Measurements from ENCODE around the gene C1D. TPM values are rescaled to one million over a fixed set of nuclear protein-coding genes. Genes with fewer than 3 reads are reported as not detected.

Gene C1D
- total and polyA plus RNA-seq, 4 experiments from 2014 or later, result 5.2 to 22.7 (median 12.9) TPM

DNA sequence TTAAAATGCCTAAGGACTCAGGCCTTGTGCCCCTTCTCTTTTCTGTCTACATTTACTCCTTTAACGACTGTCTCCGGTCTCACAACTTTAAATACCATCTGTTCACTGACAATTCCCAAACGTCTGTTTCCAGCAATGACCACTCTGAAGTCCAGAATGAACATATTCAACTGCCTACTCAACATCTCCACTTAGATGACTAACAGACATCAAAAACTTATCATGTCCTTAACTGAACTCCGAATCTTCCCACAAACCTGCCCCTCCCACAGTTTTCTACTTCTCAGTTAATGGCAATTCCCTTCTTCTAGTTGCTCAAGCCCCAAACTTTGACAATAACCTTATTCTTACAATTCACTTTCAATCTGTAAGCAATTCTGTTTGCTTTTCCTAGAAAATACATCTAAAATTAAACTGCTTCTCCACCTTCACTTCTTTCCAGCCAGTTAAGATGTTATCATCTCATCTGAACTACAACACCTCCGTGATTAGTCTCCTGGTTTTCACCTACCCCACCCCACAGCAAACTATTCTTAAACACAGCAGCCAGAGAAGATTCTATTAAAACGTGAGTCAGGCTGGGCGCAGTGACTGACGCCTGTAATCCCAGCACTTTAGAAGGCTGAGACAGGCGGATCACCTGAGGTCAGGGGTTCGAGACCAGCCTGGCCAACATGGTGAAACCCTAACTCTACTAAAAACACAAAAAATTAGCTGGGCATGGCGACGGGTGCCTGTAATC lies 2.8 kb downstream of the C1D start:
- no peaks in the 10 kb centered on the region for H3K9me3 ChIP-seq (ENCODE audit: control insufficient read depth in 1 of 2, low read length in 2 of 2)
- no peak for DNase-seq
- Mint-ChIP-seq H3K27me3 (peaks cover 0 to 1% of the 10 kb centered on the region in 2 donors), H3K4me1 (peaks cover 49 to 76% (median 60%) of the 10 kb centered on the region in 4 donors), H3K36me3 (peaks cover 5 to 16% of the 10 kb centered on the region in 2 donors), H3K4me3 (peak overlapping the region in 6 of 8 donors; percentile 9 to 52 (median 36)), H3K9me3 (peaks cover 0 to 2% (median 0%) of the 10 kb centered on the region in 8 donors), H3K27ac (peak overlapping the region in 5 of 7 donors; percentile 27 to 67 (median 36))
- CTCF ChIA-PET (ENCODE audit: partially characterized antibody), result no interaction called here
- no peaks in the 10 kb centered on the region for H3K36me3 ChIP-seq (ENCODE audit: insufficient read depth, low read length)
- POLR2A ChIA-PET (ENCODE audit: partially characterized antibody), result no interaction called here
- no peaks in the 10 kb centered on the region for H3K27me3 ChIP-seq (ENCODE audit: insufficient read depth, low read length)
- intact Hi-C loops (cut with micrococcal nuclease), result no loop called here
- H3K4me1 ChIP-seq (ENCODE audit: insufficient read depth, low read length), result peaks cover 55% of the 10 kb centered on the region
- no peak overlapping the region for H3K4me3 ChIP-seq (ENCODE audit: low read length in 2 of 2)
- no peak overlapping the region for H3K27ac ChIP-seq (ENCODE audit: low read depth, low read length)

DNA sequence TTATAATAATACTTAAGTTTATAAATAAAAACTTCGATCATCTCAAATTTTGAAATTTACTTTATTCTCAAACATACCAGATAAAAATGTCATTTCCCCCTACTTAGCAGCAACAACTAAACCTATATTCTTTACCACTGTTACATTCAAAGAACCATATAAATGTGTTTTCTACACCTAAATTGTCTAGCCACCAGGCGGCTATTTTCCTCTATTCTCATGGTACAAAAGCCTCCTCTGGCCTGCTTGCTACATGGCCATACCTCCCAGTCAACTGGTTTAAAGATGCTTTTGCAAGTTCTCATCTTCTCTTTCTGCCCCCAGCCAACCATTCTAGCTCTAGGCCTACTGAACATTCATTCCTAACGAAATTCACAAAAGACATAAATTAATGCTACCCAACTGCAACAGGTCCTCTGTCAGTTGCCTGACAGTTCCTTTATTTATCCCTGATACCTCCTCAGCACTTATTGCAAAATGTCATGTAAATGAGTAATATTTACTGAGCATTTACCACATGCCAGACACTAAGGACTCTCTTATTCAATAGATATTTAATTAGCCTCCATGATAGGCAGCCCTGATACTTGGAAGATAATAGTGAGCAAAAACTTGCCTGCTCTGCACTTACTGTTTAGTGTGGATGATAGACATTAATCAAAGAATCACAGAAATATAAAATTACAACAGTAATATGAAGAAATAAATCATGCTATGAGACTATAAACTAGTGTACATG lies 5.0 kb downstream of the C1D start:
- H3K4me3 Mint-ChIP-seq, result peak overlapping the region in 1 of 8 donors; percentile 26
- ChIA-PET CTCF (ENCODE audit: partially characterized antibody) (interaction anchor here (0.6 to 1.0 kb wide), 2 partner anchors 26 to 111 kb away, joined by 3 read pairs; no protein-coding TSS in a partner anchor), POLR2A (ENCODE audit: partially characterized antibody) (no interaction called here)
- Histone ChIP-seq H3K4me3 (ENCODE audit: low read length in 2 of 2) (no peak overlapping the region), H3K27ac (ENCODE audit: low read depth, low read length) (no peak overlapping the region), H3K27me3 (ENCODE audit: insufficient read depth, low read length) (no peaks in the 10 kb centered on the region), H3K9me3 (ENCODE audit: control insufficient read depth in 1 of 2, low read length in 2 of 2) (no peaks in the 10 kb centered on the region), H3K4me1 (ENCODE audit: insufficient read depth, low read length) (peaks cover 61% of the 10 kb centered on the region), H3K36me3 (ENCODE audit: insufficient read depth, low read length) (no peaks in the 10 kb centered on the region)
- no peaks in the 10 kb centered on the region for H3K9me3 Mint-ChIP-seq
- peak overlapping the region in 2 of 7 donors; percentile 1 to 37 for H3K27ac Mint-ChIP-seq
- H3K36me3 Mint-ChIP-seq, result peaks cover 12 to 17% of the 10 kb centered on the region in 2 donors
- intact Hi-C loops (cut with micrococcal nuclease), result no loop called here
- H3K4me1 Mint-ChIP-seq, result peaks cover 63 to 91% (median 75%) of the 10 kb centered on the region in 4 donors
- no peak for DNase-seq
- peaks cover 0 to under 1% of the 10 kb centered on the region in 2 donors for H3K27me3 Mint-ChIP-seq

DNA sequence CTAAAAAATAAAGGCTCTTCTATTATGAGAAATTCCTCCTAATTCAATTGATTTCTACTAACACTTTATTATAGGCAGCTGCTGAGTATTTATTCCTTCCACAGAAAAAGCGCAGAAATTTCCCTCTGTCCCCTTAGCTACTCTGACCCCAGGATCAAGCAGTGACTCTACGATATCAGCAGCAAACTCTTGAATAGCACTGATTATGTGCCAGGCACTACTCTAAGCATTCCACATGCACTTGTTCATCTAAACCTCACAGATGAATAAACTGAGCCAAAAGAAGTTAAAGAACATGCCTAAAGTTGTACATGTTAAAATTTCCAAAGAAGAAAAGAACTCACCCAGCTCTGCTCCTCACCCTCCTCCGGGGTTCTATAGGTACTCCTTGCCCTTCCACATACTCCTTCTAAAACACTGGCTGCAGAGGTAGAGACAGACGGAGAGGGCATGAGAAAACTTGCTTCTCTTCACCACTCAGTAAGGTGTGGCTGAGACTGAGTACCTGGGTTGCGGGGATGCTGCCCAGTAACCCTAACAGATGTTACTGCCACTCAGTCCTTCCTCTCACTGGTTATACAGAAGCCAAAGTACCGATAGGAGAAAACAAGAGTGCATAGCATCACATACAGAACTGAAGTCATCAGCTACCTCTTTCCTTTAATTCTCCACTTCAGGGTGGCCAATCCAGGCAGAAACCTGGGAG lies 9.9 kb downstream of the C1D start:
- peaks cover 53 to 70% (median 60%) of the 10 kb centered on the region in 4 donors for H3K4me1 Mint-ChIP-seq
- DNase-seq, result no peak
- no peak overlapping the region for H3K4me3 ChIP-seq (ENCODE audit: low read length in 2 of 2)
- ChIA-PET POLR2A (ENCODE audit: partially characterized antibody) (no interaction called here), CTCF (ENCODE audit: partially characterized antibody) (no interaction called here)
- no peaks in the 10 kb centered on the region for H3K9me3 ChIP-seq (ENCODE audit: control insufficient read depth in 1 of 2, low read length in 2 of 2)
- no peaks in the 10 kb centered on the region for H3K27me3 ChIP-seq (ENCODE audit: insufficient read depth, low read length)
- no peaks in the 10 kb centered on the region for H3K9me3 Mint-ChIP-seq
- H3K27ac Mint-ChIP-seq, result peak overlapping the region in 1 of 7 donors; percentile 58
- no peak overlapping the region for H3K4me3 Mint-ChIP-seq
- intact Hi-C loops (cut with micrococcal nuclease), result no loop called here
- no peaks in the 10 kb centered on the region for H3K27me3 Mint-ChIP-seq
- no peak overlapping the region for H3K27ac ChIP-seq (ENCODE audit: low read depth, low read length)
- H3K36me3 ChIP-seq (ENCODE audit: insufficient read depth, low read length), result no peaks in the 10 kb centered on the region
- H3K4me1 ChIP-seq (ENCODE audit: insufficient read depth, low read length), result peaks cover 35% of the 10 kb centered on the region
- peaks cover 15% of the 10 kb centered on the region in 2 donors for H3K36me3 Mint-ChIP-seq

- no peaks in the 10 kb centered on the region for H3K36me3 ChIP-seq (ENCODE audit: insufficient read depth, low read length)
- no peaks in the 10 kb centered on the region for H3K9me3 Mint-ChIP-seq
- ChIA-PET CTCF (ENCODE audit: partially characterized antibody) (no interaction called here), POLR2A (ENCODE audit: partially characterized antibody) (interaction anchor here (1.0 kb wide), 1 partner anchor 13 kb away, joined by 3 read pairs; no protein-coding TSS in a partner anchor)
- peak overlapping the region in 1 of 8 donors; percentile 2 for H3K4me3 Mint-ChIP-seq
- DNase-seq, result no peak
- no peak overlapping the region for H3K27ac ChIP-seq (ENCODE audit: low read depth, low read length)
- H3K27me3 ChIP-seq (ENCODE audit: insufficient read depth, low read length), result no peaks in the 10 kb centered on the region
- peak overlapping the region in 3 of 7 donors; percentile 9 to 36 (median 33) for H3K27ac Mint-ChIP-seq
- peaks cover 14 to 18% of the 10 kb centered on the region in 2 donors for H3K36me3 Mint-ChIP-seq
- peaks cover 41 to 47% (median 43%) of the 10 kb centered on the region in 4 donors for H3K4me1 Mint-ChIP-seq
- peaks cover 27% of the 10 kb centered on the region for H3K4me1 ChIP-seq (ENCODE audit: insufficient read depth, low read length)
- no peak overlapping the region for H3K4me3 ChIP-seq (ENCODE audit: low read length in 2 of 2)
- intact Hi-C loops (cut with micrococcal nuclease), result no loop called here
- no peaks in the 10 kb centered on the region for H3K27me3 Mint-ChIP-seq
- no peaks in the 10 kb centered on the region for H3K9me3 ChIP-seq (ENCODE audit: control insufficient read depth in 1 of 2, low read length in 2 of 2)
Observed at GRCh38 chr2:68050353-68050752, 12.5 kb downstream of the C1D start.

DNA sequence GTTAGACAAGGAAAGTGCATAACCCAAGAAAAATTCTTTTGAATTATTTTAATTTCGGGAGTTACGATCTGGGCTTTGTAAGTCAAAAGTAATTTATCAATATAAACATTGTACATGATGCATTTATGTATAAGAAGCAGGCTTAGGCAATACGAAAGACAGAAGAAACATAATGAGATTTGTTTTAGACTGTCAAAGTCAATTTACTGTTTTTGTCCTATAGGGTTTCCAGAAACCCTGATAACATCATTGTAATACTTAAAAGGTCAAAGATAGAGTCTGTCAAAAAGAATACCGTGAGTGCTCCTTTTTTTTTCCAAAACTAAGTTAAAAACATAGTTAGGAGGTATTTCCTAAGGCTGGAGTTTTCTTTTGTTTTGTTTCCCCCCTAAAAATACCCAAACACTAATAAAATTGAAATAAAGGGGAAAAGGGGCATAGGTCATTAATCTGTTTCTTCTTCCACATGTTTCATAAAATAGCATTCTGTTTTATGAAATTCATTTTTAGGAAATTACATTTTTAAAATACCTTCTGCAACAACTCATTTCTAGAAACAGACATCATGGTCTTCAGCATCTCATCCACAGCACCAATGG lies 16.1 kb downstream of the C1D start:
- H3K4me1 Mint-ChIP-seq, result peaks cover 16 to 20% (median 17%) of the 10 kb centered on the region in 4 donors
- H3K36me3 Mint-ChIP-seq, result peaks cover 18 to 28% of the 10 kb centered on the region in 2 donors
- H3K36me3 ChIP-seq (ENCODE audit: insufficient read depth, low read length), result no peaks in the 10 kb centered on the region

GRCh38 chr2:68046224-68046623 lies 16.6 kb downstream of the C1D start:
- no peaks in the 10 kb centered on the region for H3K9me3 Mint-ChIP-seq

More for the DNA sequence above, 16.1 kb downstream of the C1D start:
- intact Hi-C loops (cut with micrococcal nuclease), result no loop called here
- ChIA-PET POLR2A (ENCODE audit: partially characterized antibody) (no interaction called here), CTCF (ENCODE audit: partially characterized antibody) (no interaction called here)
- no peak overlapping the region for H3K27ac ChIP-seq (ENCODE audit: low read depth, low read length)
- Mint-ChIP-seq H3K4me3 (no peak overlapping the region), H3K9me3 (no peaks in the 10 kb centered on the region), H3K27ac (no peak overlapping the region), H3K27me3 (no peaks in the 10 kb centered on the region)
- no peaks in the 10 kb centered on the region for H3K27me3 ChIP-seq (ENCODE audit: insufficient read depth, low read length)
- no peak for DNase-seq
- no peaks in the 10 kb centered on the region for H3K9me3 ChIP-seq (ENCODE audit: control insufficient read depth in 1 of 2, low read length in 2 of 2)
- H3K4me1 ChIP-seq (ENCODE audit: insufficient read depth, low read length), result peaks cover 11% of the 10 kb centered on the region
- no peak overlapping the region for H3K4me3 ChIP-seq (ENCODE audit: low read length in 2 of 2)

More at GRCh38 chr2:68046224-68046623, 16.6 kb downstream of the C1D start:
- Histone ChIP-seq H3K27me3 (ENCODE audit: insufficient read depth, low read length) (no peaks in the 10 kb centered on the region), H3K4me3 (ENCODE audit: low read length in 2 of 2) (no peak overlapping the region), H3K4me1 (ENCODE audit: insufficient read depth, low read length) (peaks cover 11% of the 10 kb centered on the region), H3K9me3 (ENCODE audit: control insufficient read depth in 1 of 2, low read length in 2 of 2) (no peaks in the 10 kb centered on the region), H3K27ac (ENCODE audit: low read depth, low read length) (no peak overlapping the region), H3K36me3 (ENCODE audit: insufficient read depth, low read length) (no peaks in the 10 kb centered on the region)
- H3K27me3 Mint-ChIP-seq, result no peaks in the 10 kb centered on the region
- DNase-seq, result no peak
- POLR2A ChIA-PET (ENCODE audit: partially characterized antibody), result no interaction called here
- H3K4me3 Mint-ChIP-seq, result no peak overlapping the region
- CTCF ChIA-PET (ENCODE audit: partially characterized antibody), result no interaction called here
- intact Hi-C loops (cut with micrococcal nuclease), result no loop called here
- H3K4me1 Mint-ChIP-seq, result peaks cover 11 to 16% (median 13%) of the 10 kb centered on the region in 4 donors
- peaks cover 23 to 29% of the 10 kb centered on the region in 2 donors for H3K36me3 Mint-ChIP-seq
- H3K27ac Mint-ChIP-seq, result no peak overlapping the region

All from CD4-positive, alpha-beta memory T cell (primary cell).